GM12878 (cell line): Measurements from ENCODE around the gene ADAP1. TPM values are rescaled to one million over a fixed set of nuclear protein-coding genes. Genes with fewer than 3 reads are reported as not detected.

Source experiments
- ATAC-seq: fragments of 200-7000 bp; cut with Tn5 transposase; 3 replicates; pipeline ENCODE4 v1.9.1; 2020; ENCODE audit warnings: mild to moderate bottlenecking, moderate library complexity
- BruUV-seq: library from RNA; stranded (reverse); fragments of 400-500 nt; replicated peaks from 2 replicates; lab custom pipeline; 2021; lab: Mats Ljungman, UMichigan
- CTCF ChIA-PET: fragments of 300-600 bp; sonication (Branson Sonifier 250); formaldehyde crosslinking; extraction: SDS; loops from one replicate; lab custom pipeline; 2021; ENCODE audit warnings: inconsistent platforms; lab: Yijun Ruan, JAX
- POLR2A ChIA-PET: fragments of 350-600 bp; formaldehyde crosslinking; extraction: SDS; loops from one replicate; lab custom pipeline; 2021; ENCODE audit warnings: inconsistent platforms; lab: Charles Lee
- RAD21 ChIA-PET: fragments of 300-600 bp; sonication (Branson Sonifier 250); formaldehyde crosslinking; loops from one replicate; lab custom pipeline; 2023; ENCODE audit warnings: antibody characterized with exemption; ENCODE audit not compliant: unreplicated experiment; lab: Charles Lee
- SMC1A ChIA-PET: fragments of 300-600 bp; sonication (Branson Sonifier 250); formaldehyde crosslinking; loops from one replicate; lab custom pipeline; 2023; ENCODE audit not compliant: unreplicated experiment, uncharacterized antibody; lab: Charles Lee
- DNase-seq: peaks from one replicate; pipeline ENCODE4 v3.0.0-alpha.2; 2011; ENCODE audit warnings: low read depth, low spot score
- FAIRE-seq: peaks from 3 replicates; lab custom pipeline; 2011; peaks lifted over from hg19 to GRCh38; lab: Jason Lieb, UNC
- H2AFZ ChIP-seq: 2 replicates; pipeline ENCODE4 v1.6.0; 2011; ENCODE audit warnings: low read depth, low read length, control low read depth; ENCODE audit not compliant: control insufficient read depth
- H3K27ac ChIP-seq: 2 replicates; pipeline ENCODE4 v1.5.1; 2011; ENCODE audit warnings: control low read depth; ENCODE audit not compliant: control insufficient read depth, insufficient read depth
- H3K27me3 ChIP-seq, 2 experiments: replicated peaks in 1 of 2; 2 replicates each; pipeline versions ENCODE4 v1.6.0 to v1.6.1; 2011; ENCODE audit warnings: low read length in 1 of 2; ENCODE audit not compliant: control insufficient read depth in 2 of 2, insufficient read depth in 2 of 2
- H3K36me3 ChIP-seq, 2 experiments: 2 replicates each; pipeline ENCODE4 v1.5.1; 2011; ENCODE audit warnings: low read length in 1 of 2; ENCODE audit not compliant: control insufficient read depth in 2 of 2, insufficient read depth in 2 of 2
- H3K4me1 ChIP-seq: 2 replicates; pipeline ENCODE4 v1.6.1; 2011; ENCODE audit warnings: mild to moderate bottlenecking, low read length, moderate library complexity, mixed read lengths; ENCODE audit not compliant: control insufficient read depth, insufficient read depth
- H3K4me2 ChIP-seq: 2 replicates; pipeline ENCODE4 v1.6.0; 2011; ENCODE audit warnings: control low read depth; ENCODE audit not compliant: control insufficient read depth, insufficient read depth
- H3K4me3 ChIP-seq: fragments of 200-600 bp; sonication (generic); 2 replicates; pipeline ENCODE4 v1.5.1; 2016
- H3K79me2 ChIP-seq: 2 replicates; pipeline ENCODE4 v1.6.0; 2011; ENCODE audit warnings: low read length; ENCODE audit not compliant: control insufficient read depth, insufficient read depth
- H3K9ac ChIP-seq: 2 replicates; pipeline ENCODE4 v1.8.0; 2011; ENCODE audit warnings: low read length, control low read depth, mixed read lengths; ENCODE audit not compliant: control insufficient read depth, insufficient read depth
- H3K9me3 ChIP-seq: replicated peaks from 3 replicates; pipeline ENCODE4 v1.5.1; 2011; ENCODE audit warnings: mild to moderate bottlenecking, low read length; ENCODE audit not compliant: control insufficient read depth, insufficient read depth
- H4K20me1 ChIP-seq: 2 replicates; pipeline ENCODE4 v1.6.0; 2011; ENCODE audit not compliant: control insufficient read depth, insufficient read depth
- BMI1 ChIP-seq: fragments of 450-650 bp; IDR thresholded peaks from 2 replicates; pipeline ENCODE4 v1.6.1; 2016; ENCODE audit warnings: mild to moderate bottlenecking, moderate library complexity, borderline replicate concordance
- CREB1 ChIP-seq: IDR thresholded peaks from 2 replicates; pipeline ENCODE4 v1.6.1; 2012; ENCODE audit warnings: low read depth, mild to moderate bottlenecking, inconsistent platforms
- FOS ChIP-seq: IDR thresholded peaks from 3 replicates; pipeline ENCODE4 v1.6.1; 2011; ENCODE audit warnings: borderline replicate concordance; ENCODE audit not compliant: insufficient read length; ENCODE audit errors: extremely low read depth
- FOXM1 ChIP-seq: IDR thresholded peaks from 2 replicates; pipeline ENCODE4 v1.6.1; 2012; ENCODE audit warnings: low read depth, mild to moderate bottlenecking, inconsistent platforms, low read length, moderate library complexity
- HDAC2 ChIP-seq: fragments of 200-600 bp; sonication (generic); IDR thresholded peaks from 2 replicates; pipeline ENCODE4 v1.6.1; 2017
- KLF5 ChIP-seq: fragments of 450-650 bp; IDR thresholded peaks from 2 replicates; pipeline ENCODE4 v1.6.1; 2014; ENCODE audit warnings: mild to moderate bottlenecking; ENCODE audit not compliant: partially characterized antibody
- MEF2B ChIP-seq: fragments of 450-650 bp; IDR thresholded peaks from 2 replicates; pipeline ENCODE4 v1.6.1; 2018; ENCODE audit warnings: mild to moderate bottlenecking, moderate library complexity; ENCODE audit not compliant: partially characterized antibody, poor library complexity, severe bottlenecking
- NFXL1 ChIP-seq: fragments of 450-650 bp; IDR thresholded peaks from 2 replicates; pipeline ENCODE4 v1.6.1; 2017; ENCODE audit warnings: antibody characterized with exemption, mild to moderate bottlenecking, borderline replicate concordance
- NFYA ChIP-seq: IDR thresholded peaks from 2 replicates; pipeline ENCODE4 v1.6.1; 2011; ENCODE audit warnings: low read depth, mild to moderate bottlenecking, low read length, improper control_type of control experiment, borderline replicate concordance
- PBX3 ChIP-seq: IDR thresholded peaks from 2 replicates; pipeline ENCODE4 v1.6.1; 2011; ENCODE audit warnings: mild to moderate bottlenecking, low read depth, low read length, moderate library complexity; ENCODE audit not compliant: insufficient replicate concordance
- PKNOX1 ChIP-seq: fragments of 450-650 bp; IDR thresholded peaks from 2 replicates; pipeline ENCODE4 v1.6.1; 2016; ENCODE audit warnings: mild to moderate bottlenecking
- SREBF1 ChIP-seq: IDR thresholded peaks from 2 replicates; pipeline ENCODE4 v1.6.1; 2012; ENCODE audit warnings: mild to moderate bottlenecking, low read length
- ZNF207 ChIP-seq: fragments of 450-650 bp; IDR thresholded peaks from 2 replicates; pipeline ENCODE4 v1.6.1; 2014; ENCODE audit warnings: antibody characterized with exemption, mild to moderate bottlenecking, borderline replicate concordance
- ZNF274 ChIP-seq: IDR thresholded peaks from one replicate; pipeline ENCODE4 v1.8.0; 2011; ENCODE audit not compliant: insufficient read length, insufficient read depth
- WGBS: methylation state at CpG from one replicate; pipeline ENCODE4 v1.1.6; 2016; ENCODE audit warnings: low lambda C conversion rate; ENCODE audit not compliant: insufficient replicate concordance, insufficient coverage; ENCODE audit errors: missing lambda C conversion rate; 5-methylcytosine and 5-hydroxymethylcytosine counted together
- in situ Hi-C: fragments of 300-500 bp; cut with MboI; formaldehyde crosslinking; loops from 9 replicates; pipeline ENCODE4 v1.14.3; 2018; ENCODE audit warnings: mixed read lengths
- intact Hi-C: fragments of 100-400 bp; cut with micrococcal nuclease; formaldehyde crosslinking; loops from one replicate; pipeline ENCODE4 v1.14.2; 2022; ENCODE audit not compliant: unreplicated experiment
- polyA plus RNA-seq, 11 experiments: library from polyadenylated mRNA; depleted of rRNA in 4 of 11; unstranded in 6 of 11; stranded (reverse) in 5 of 11; fragments of >200 nt; fragmentation: Nextera tagmentation in 4 of 11; fragmentation: Illumina TruSeq in 1 of 11; extraction: Ambion mirVana in 4 of 11; extraction: Trizol in 1 of 11; gene quantifications; 1 replicate in 1 of 11; 2 replicates in 10 of 11; pipeline versions ENCODE4 v1.2.1 to v1.2.3, GENCODE V29; 2011 to 2016; ENCODE audit warnings: inconsistent platforms in 2 of 11, missing spikeins in 2 of 11, low read depth in 1 of 11
- total RNA-seq, 4 experiments: library from RNA; depleted of rRNA in 3 of 4; stranded (reverse); fragments of >200 nt in 3 of 4; fragmentation: Illumina TruSeq in 1 of 4; extraction: Trizol in 1 of 4; gene quantifications; 2 replicates each; pipeline versions ENCODE4 v1.2.1 to v1.2.3, GENCODE V29; 2013 to 2021

ADAP1 gene
- total and polyA plus RNA-seq, 10 of the 15 experiments (the other 5 are each of a cell fraction or from before 2014, with no cell fraction given): 0.22 to 44.2 (median 22.0) TPM; not detected in 1

- TF ChIP-seq ZNF274: no peak
- no peak for TF ChIP-seq PKNOX1
- no peak for TF ChIP-seq BMI1
- no peak for TF ChIP-seq SREBF1
- TF ChIP-seq NFXL1: no peak
- TF ChIP-seq KLF5: no peak
- no peak for TF ChIP-seq PBX3
Observed at GRCh38 chr7:883055-884021, 71.1 kb downstream of the ADAP1 start (continued).

GRCh38 chr7:882336-883035 lies 72.0 kb downstream of the ADAP1 start:
- CTCF ChIA-PET: interaction anchor here (1.3 kb wide), 1 partner anchor 9 kb away, joined by 3 read pairs; no protein-coding TSS in a partner anchor
- H3K4me3 ChIP-seq: no peak overlapping the region
- no peaks in the 10 kb centered on the region for H3K4me1 ChIP-seq
- RAD21 ChIA-PET: no interaction called here
- peaks cover 0 to 12% of the 10 kb centered on the region in 2 experiments; a peak in 3 of 4 replicates for H3K36me3 ChIP-seq
- H3K4me2 ChIP-seq: no peak overlapping the region
- in situ Hi-C loops (no loop called here), intact Hi-C loops (no loop called here)
- no peak overlapping the region for H3K9ac ChIP-seq
- SMC1A ChIA-PET: no interaction called here
- DNase-seq: no peak
- POLR2A ChIA-PET: no interaction called here
- TF ChIP-seq MEF2B: no peak
- TF ChIP-seq HDAC2: no peak
- TF ChIP-seq ZNF207: no peak
- TF ChIP-seq FOXM1: no peak
- no peak for TF ChIP-seq CREB1
- TF ChIP-seq FOS: no peak
- no peak for TF ChIP-seq NFYA
- ATAC-seq: no peak
- no peak overlapping the region for H2AFZ ChIP-seq
- H3K27ac ChIP-seq: no peak overlapping the region
- FAIRE-seq: no peak
- peaks cover 57% of the 10 kb centered on the region for H3K79me2 ChIP-seq
- H4K20me1 ChIP-seq: peaks cover 3% of the 10 kb centered on the region; the same call in 1 of the 2 replicates
- H3K27me3 ChIP-seq: no peaks in the 10 kb centered on the region
- BruUV-seq: TSS peak; percentile 7
- whole genome bisulfite sequencing: 94% methylated on average over 27 of the region's 37 CpGs
- H3K9me3 ChIP-seq: no peaks in the 10 kb centered on the region; the same call in 2 of the 3 replicates
